Uterus (tissue), 2 donors: ENCODE data around the gene CORO7.

Source experiments
- CTCF ChIP-seq, 4 experiments: fragments of 200-600 bp in 2 of 4; fragments of 450-650 bp in 2 of 4; sonication (generic) in 2 of 4; IDR thresholded peaks; one replicate each; pipeline ENCODE4 v1.5.1; 2016 to 2019; ENCODE audit warnings: antibody characterized with exemption in 4 of 4, mild to moderate bottlenecking in 2 of 4, moderate library complexity in 1 of 4
- POLR2A ChIP-seq, 2 donors: fragments of 450-650 bp; IDR thresholded peaks; one replicate each; pipeline ENCODE4 v1.6.1; 2016; ENCODE audit warnings: antibody characterized with exemption in 2 of 2, mild to moderate bottlenecking in 1 of 2, moderate library complexity in 1 of 2

GRCh38 chr16:4316864-4317531 is 99.4 kb downstream of the CORO7 start:
- TF ChIP-seq CTCF (IDR thresholded peaks at IDR 0.05) (no peak), POLR2A (IDR thresholded peaks at IDR 0.05) (no peak)
